Ascending aorta (tissue), 2 donors: Measurements from ENCODE around the gene SRPK2. TPM values are rescaled to one million over a fixed set of nuclear protein-coding genes. Genes with fewer than 3 reads are reported as not detected.
"Not testable (repeated sequence)": the region's sequence is repeated elsewhere in the genome, so short reads cannot be mapped to it uniquely, and the experiment has no call there.

ENCODE experiments used
- DNase-seq, 2 donors: peaks; one replicate each; pipeline ENCODE4 v3.0.0-alpha.2; 2019; ENCODE audit warnings: low spot score in 2 of 2
- H3K27ac ChIP-seq, 2 donors: fragments of 200-600 bp; sonication (generic); one replicate each; pipeline ENCODE4 v1.5.1; 2016 to 2017; ENCODE audit warnings: mild to moderate bottlenecking in 1 of 2
- H3K27me3 ChIP-seq: fragments of 200-600 bp; sonication (generic); one replicate; pipeline ENCODE4 v1.5.1; 2017
- H3K36me3 ChIP-seq, 2 donors: fragments of 200-600 bp; sonication (generic); one replicate each; pipeline ENCODE4 v1.5.1; 2016
- H3K4me1 ChIP-seq, 2 donors: fragments of 200-600 bp; sonication (generic); one replicate each; pipeline ENCODE4 v1.5.1; 2016 to 2017; ENCODE audit warnings: mild to moderate bottlenecking in 1 of 2
- H3K4me3 ChIP-seq, 2 donors: fragments of 200-600 bp; sonication (generic); one replicate each; pipeline ENCODE4 v1.5.1; 2016 to 2017; ENCODE audit warnings: mild to moderate bottlenecking in 1 of 2
- H3K9me3 ChIP-seq, 2 donors: fragments of 200-600 bp; sonication (generic); one replicate each; pipeline ENCODE4 v1.5.1; 2016
- CTCF ChIP-seq, 3 experiments: fragments of 200-600 bp in 2 of 3; fragments of 450-650 bp in 1 of 3; sonication (generic) in 2 of 3; IDR thresholded peaks; one replicate each; pipeline ENCODE4 v1.5.1; 2016 to 2019; ENCODE audit warnings: antibody characterized with exemption in 3 of 3, mild to moderate bottlenecking in 1 of 3, moderate library complexity in 1 of 3
- intact Hi-C: fragments of 100-400 bp; cut with DNase I; formaldehyde crosslinking; loops from one replicate; pipeline ENCODE4 v1.15.1; 2023
- total RNA-seq: library from RNA; depleted of rRNA; stranded (reverse); fragments of >200 nt; gene quantifications from one replicate; pipeline ENCODE4 v1.1.0, GENCODE V29; 2016

The SRPK2 gene
- total RNA-seq, 1 donor from 2014 or later: 26.2 TPM

- Histone ChIP-seq H3K27me3 (no peaks in the 10 kb centered on the region), H3K4me3 (no peak overlapping the region), H3K36me3 (no peaks in the 10 kb centered on the region), H3K4me1 (no peaks in the 10 kb centered on the region), H3K27ac (no peak overlapping the region), H3K9me3 (no peaks in the 10 kb centered on the region)
- intact Hi-C loops: no loop called here
- no peak for TF ChIP-seq CTCF (IDR thresholded peaks at IDR 0.05)
- no peak for DNase-seq
Measured at GRCh38 chr7:105423987-105424386, 35.3 kb upstream of the SRPK2 start.

- Histone ChIP-seq H3K4me1 (no peaks in the 10 kb centered on the region), H3K27me3 (no peaks in the 10 kb centered on the region), H3K27ac (no peak overlapping the region), H3K9me3 (no peaks in the 10 kb centered on the region), H3K4me3 (no peak overlapping the region), H3K36me3 (no peaks in the 10 kb centered on the region)
- no peak for DNase-seq
- intact Hi-C loops: no loop called here
- no peak for TF ChIP-seq CTCF (IDR thresholded peaks at IDR 0.05)
Measured at GRCh38 chr7:105413887-105414437, 25.2 kb upstream of the SRPK2 start.

GRCh38 chr7:105410774-105411173 is 22.1 kb upstream of the SRPK2 start:
- H3K4me3 ChIP-seq, H3K9me3 ChIP-seq, H3K36me3 ChIP-seq, DNase-seq, H3K27ac ChIP-seq, H3K4me1 ChIP-seq, intact Hi-C loops, H3K27me3 ChIP-seq: not testable (repeated sequence)

- H3K27me3 ChIP-seq, H3K4me3 ChIP-seq, intact Hi-C loops, H3K36me3 ChIP-seq, H3K27ac ChIP-seq, H3K9me3 ChIP-seq, DNase-seq, H3K4me1 ChIP-seq: not testable (repeated sequence)
Measured at GRCh38 chr7:105409775-105410174, 21.1 kb upstream of the SRPK2 start.

GRCh38 chr7:105408791-105409410 is 20.2 kb upstream of the SRPK2 start:
- Histone ChIP-seq H3K27me3 (no peaks in the 10 kb centered on the region), H3K27ac (no peak overlapping the region), H3K4me1 (no peaks in the 10 kb centered on the region), H3K4me3 (no peak overlapping the region), H3K9me3 (no peaks in the 10 kb centered on the region), H3K36me3 (no peaks in the 10 kb centered on the region)
- intact Hi-C loops: no loop called here
- TF ChIP-seq CTCF (IDR thresholded peaks at IDR 0.05): no peak
- DNase-seq: no peak

GRCh38 chr7:105403128-105403527 is 14.4 kb upstream of the SRPK2 start:
- DNase-seq: no peak
- Histone ChIP-seq H3K36me3 (no peaks in the 10 kb centered on the region), H3K4me3 (no peak overlapping the region), H3K27me3 (no peaks in the 10 kb centered on the region), H3K4me1 (no peaks in the 10 kb centered on the region), H3K27ac (no peak overlapping the region), H3K9me3 (no peaks in the 10 kb centered on the region)
- TF ChIP-seq CTCF (IDR thresholded peaks at IDR 0.05): no peak
- intact Hi-C loops: no loop called here
